Measurements from ENCODE around the gene HAUS7.

HAUS7 gene

DNA sequence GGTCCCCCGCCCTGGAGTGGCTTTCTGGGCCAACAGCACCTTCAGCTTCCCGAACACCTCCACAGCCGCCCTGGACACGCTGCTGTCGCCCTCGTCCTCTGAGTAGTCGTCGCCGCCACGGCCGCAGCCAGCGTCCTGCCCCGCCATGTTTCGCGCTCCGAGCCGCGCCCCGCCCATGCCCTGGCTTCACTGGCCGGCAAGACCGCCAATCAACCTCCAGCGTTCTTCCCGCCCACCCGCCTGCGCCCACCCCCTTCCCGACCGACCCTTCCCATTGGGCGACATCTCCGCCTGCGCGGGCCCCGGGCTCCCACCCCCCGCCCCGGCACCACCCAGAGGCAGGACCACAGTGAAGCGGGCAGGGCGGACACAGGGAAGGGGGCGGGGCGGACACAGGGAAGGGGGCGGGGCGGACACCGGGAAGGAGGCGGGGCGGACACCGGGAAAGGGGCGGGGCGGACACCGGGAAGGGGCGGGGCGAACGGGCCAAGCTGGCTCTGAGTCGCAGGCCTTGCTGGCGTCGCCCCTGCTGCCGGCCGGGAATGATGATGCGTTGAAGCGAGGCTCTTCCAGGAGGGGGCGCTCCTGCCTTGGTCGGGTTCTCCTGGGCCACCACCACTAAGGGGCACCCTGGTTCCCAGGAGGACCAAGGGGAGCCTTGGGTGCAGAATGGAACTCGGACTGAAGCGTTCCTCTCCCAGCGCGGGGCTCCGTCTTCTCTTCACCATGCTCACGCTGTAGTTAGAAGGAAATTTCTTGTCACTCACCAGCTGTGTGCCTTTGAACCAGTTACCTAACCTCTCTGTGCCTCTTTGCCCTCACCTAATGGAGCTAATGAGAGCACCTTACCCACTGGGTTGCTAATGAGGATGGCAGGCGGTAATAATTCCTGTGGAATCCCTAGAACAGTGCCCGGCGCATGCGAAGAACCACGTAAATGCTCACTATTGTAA is at the start of gene HAUS7:
TSS of gene HAUS7 (minus strand) at position 166 of the 953 bp plus-strand sequence. CDS start at position 147, 19 bp downstream.
- Histone ChIP-seq H3K4me1 (ENCODE audit: control insufficient read depth in 5 of 5, insufficient read depth in 5 of 5, low read length in 5 of 5) (peaks cover 2 to 36% (median 29%) of the 10 kb centered on the region in 5 donors), H3K9me3 (ENCODE audit: control insufficient read depth in 5 of 5, low read length in 5 of 5) (no peaks in the 10 kb centered on the region), H3K9ac (ENCODE audit: low read length in 5 of 5) (peak within 1 kb of the TSS in 4 of 5 donors; percentile 55 to 75 (median 68)), H3K4me3 (ENCODE audit: low read depth in 1 of 5, low read length in 5 of 5) (peak within 1 kb of the TSS; percentile 65 to 73 (median 70)), H3K27me3 (ENCODE audit: control insufficient read depth in 5 of 5, insufficient read depth in 4 of 5, low read length in 5 of 5) (peaks cover 3 to 13% (median 6%) of the 10 kb centered on the region in 5 donors), H3K36me3 (ENCODE audit: control insufficient read depth in 5 of 5, insufficient read depth in 5 of 5, low read length in 5 of 5) (peaks cover 0 to 12% (median 3%) of the 10 kb centered on the region in 5 donors), H3K27ac (ENCODE audit: low read depth, low read length) (no peak within 1 kb of the TSS)

DNA sequence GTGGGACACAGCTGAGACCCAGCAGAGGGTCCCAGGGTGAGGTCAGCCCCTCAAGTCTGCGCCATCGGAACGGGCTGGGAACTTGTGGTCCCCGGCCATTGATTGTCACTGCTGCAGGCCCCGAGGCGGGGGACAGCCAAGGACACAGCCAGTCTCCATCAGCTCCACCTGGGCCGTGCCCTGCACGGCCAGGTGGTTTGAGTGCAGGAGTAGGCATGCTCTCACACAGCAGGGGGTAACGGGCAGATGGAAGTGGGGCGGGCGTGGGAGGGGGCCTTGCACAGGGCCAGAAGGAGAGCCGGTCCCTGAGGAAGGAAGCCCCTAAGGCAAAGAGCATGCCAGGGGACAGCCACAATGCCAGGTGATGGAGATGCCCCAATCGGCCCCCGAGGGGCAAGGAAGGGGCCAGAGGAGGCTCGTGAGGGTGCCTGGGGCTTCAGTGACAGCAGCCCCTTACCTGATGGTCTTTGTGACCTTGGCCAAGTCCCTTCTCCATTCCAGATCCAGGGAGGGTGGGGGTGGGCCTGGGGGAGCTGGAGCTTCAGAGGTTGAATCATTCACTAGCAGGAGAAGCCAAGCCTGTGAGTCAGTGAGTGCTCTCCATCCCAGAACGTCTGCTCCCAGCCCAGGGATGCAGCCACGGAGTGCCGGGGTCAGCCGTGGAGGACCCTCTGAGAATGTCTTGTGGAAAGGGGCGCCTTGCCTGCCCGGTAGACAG is 49.4 kb upstream of the HAUS7 start:
- Histone ChIP-seq H3K27ac (ENCODE audit: low read depth, low read length) (no peak overlapping the region), H3K4me1 (ENCODE audit: control insufficient read depth in 5 of 5, insufficient read depth in 5 of 5, low read length in 5 of 5) (peaks cover 0 to 6% (median 0%) of the 10 kb centered on the region in 5 donors), H3K4me3 (ENCODE audit: low read depth in 1 of 5, low read length in 5 of 5) (no peak overlapping the region), H3K9me3 (ENCODE audit: control insufficient read depth in 5 of 5, low read length in 5 of 5) (no peaks in the 10 kb centered on the region), H3K36me3 (ENCODE audit: control insufficient read depth in 5 of 5, insufficient read depth in 5 of 5, low read length in 5 of 5) (no peaks in the 10 kb centered on the region), H3K9ac (ENCODE audit: low read length in 5 of 5) (no peak overlapping the region), H3K27me3 (ENCODE audit: control insufficient read depth in 5 of 5, insufficient read depth in 4 of 5, low read length in 5 of 5) (peaks cover 14 to 76% (median 67%) of the 10 kb centered on the region in 5 donors)

DNA sequence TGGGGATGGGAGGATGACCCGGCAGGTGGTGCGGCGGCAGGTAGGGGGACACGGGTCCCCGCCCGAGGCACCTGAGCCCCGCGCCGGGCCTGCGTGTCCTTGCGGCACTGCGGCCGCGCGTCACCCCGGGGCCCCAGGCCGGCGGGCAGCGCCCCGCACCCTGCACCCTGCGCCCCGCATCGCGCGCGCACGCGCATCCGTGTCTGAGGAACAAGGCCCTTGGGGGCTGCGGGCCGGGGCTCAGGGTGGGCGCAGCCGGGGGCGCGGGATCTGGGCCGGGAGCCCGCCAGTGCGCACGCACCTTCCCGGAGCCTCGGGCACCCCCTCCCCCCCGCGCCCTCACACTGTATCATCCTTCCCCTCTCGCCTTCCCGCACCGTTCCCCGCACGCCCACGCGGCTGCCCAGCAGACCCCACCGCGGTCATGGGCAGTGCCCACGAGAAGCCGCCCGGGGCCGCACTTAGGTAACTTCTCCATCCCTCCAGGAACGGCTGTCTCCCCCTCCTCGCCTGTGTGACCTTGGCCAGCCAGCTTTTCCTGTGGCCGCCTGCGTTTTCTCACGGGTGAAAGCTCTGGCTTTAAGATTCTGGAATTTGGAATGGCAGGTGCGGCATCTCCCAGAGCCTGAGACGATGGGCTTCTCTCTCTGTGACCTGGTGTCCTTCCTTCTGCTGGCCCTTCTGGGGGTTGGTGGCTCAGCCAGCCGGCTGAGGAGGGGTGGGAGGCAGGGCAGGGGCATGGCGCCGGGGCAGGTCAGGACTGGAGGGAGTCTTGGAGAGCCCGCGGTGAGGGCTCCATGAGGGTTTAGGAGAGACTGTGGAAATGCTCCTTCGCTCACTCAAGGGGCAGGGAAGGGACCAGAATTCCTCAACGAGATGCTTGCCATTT is 47.8 kb upstream of the HAUS7 start:
- H3K27me3 ChIP-seq (ENCODE audit: control insufficient read depth in 5 of 5, insufficient read depth in 4 of 5, low read length in 5 of 5), result peaks cover 14 to 79% (median 71%) of the 10 kb centered on the region in 5 donors

DNA sequence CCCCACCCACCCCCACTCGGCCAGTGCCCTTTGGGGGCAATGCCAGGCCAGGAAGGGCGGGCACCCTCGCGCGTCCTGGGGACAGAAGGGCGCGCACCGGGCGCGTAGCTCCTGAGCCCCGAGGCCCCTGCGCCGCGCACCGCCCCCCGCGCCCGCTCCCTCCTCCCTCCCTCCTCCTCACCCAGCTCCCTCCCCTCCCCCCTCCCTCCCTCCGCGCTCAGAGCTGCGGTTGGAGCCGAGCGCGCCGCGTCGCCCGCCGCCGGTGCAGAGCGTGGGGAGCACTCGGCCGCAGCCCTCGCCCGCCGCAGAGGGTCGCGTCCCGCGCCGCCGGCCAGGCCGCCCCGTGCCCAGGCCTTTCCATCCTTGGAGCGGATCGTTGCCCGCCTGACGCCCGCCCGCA is 47.0 kb upstream of the HAUS7 start, which contains the start of gene ATP2B3:
TSS of gene ATP2B3 (plus strand) at position 220 of the 400 bp plus-strand sequence. CDS start 18,606 bp downstream, outside the sequence.
- H3K4me3 ChIP-seq (ENCODE audit: low read depth in 1 of 5, low read length in 5 of 5), result no peak within 1 kb of the TSS
- H3K9ac ChIP-seq (ENCODE audit: low read length in 5 of 5), result no peak within 1 kb of the TSS
- no peaks in the 10 kb centered on the region for H3K9me3 ChIP-seq (ENCODE audit: control insufficient read depth in 5 of 5, low read length in 5 of 5)
- no peaks in the 10 kb centered on the region for H3K36me3 ChIP-seq (ENCODE audit: control insufficient read depth in 5 of 5, insufficient read depth in 5 of 5, low read length in 5 of 5)
- H3K27ac ChIP-seq (ENCODE audit: low read depth, low read length), result no peak within 1 kb of the TSS
- H3K4me1 ChIP-seq (ENCODE audit: control insufficient read depth in 5 of 5, insufficient read depth in 5 of 5, low read length in 5 of 5), result peaks cover 0 to 6% (median 0%) of the 10 kb centered on the region in 5 donors
- H3K27me3 ChIP-seq (ENCODE audit: control insufficient read depth in 5 of 5, insufficient read depth in 4 of 5, low read length in 5 of 5), result peaks cover 14 to 77% (median 68%) of the 10 kb centered on the region in 5 donors

More for the DNA sequence above, 47.8 kb upstream of the HAUS7 start:
- peaks cover 0 to 6% (median 0%) of the 10 kb centered on the region in 5 donors for H3K4me1 ChIP-seq (ENCODE audit: control insufficient read depth in 5 of 5, insufficient read depth in 5 of 5, low read length in 5 of 5)
- no peaks in the 10 kb centered on the region for H3K36me3 ChIP-seq (ENCODE audit: control insufficient read depth in 5 of 5, insufficient read depth in 5 of 5, low read length in 5 of 5)
- no peak overlapping the region for H3K4me3 ChIP-seq (ENCODE audit: low read depth in 1 of 5, low read length in 5 of 5)
- H3K9me3 ChIP-seq (ENCODE audit: control insufficient read depth in 5 of 5, low read length in 5 of 5), result no peaks in the 10 kb centered on the region
- no peak overlapping the region for H3K9ac ChIP-seq (ENCODE audit: low read length in 5 of 5)
- H3K27ac ChIP-seq (ENCODE audit: low read depth, low read length), result no peak overlapping the region

DNA sequence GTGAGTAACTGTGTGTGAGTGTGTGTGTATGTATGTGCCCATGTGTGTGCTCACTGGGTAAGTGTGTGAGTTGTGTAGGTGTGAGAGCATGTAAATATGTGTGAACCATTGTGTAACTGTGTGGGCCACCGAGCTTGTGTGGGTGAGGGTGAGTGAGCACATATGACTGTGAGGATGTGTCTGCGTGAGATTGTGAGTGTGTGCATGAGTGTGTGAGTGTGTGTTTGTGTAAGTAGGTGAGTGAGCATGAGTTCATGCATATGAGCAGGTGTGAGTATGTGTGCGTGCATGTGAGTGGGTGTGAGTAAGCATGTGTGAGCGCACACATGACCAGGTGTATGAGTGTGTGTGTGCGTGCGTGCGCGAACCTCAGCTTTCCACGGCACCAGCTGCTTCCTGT is 45.7 kb upstream of the HAUS7 start:
- peaks cover 14 to 74% (median 63%) of the 10 kb centered on the region in 5 donors for H3K27me3 ChIP-seq (ENCODE audit: control insufficient read depth in 5 of 5, insufficient read depth in 4 of 5, low read length in 5 of 5)
- H3K4me1 ChIP-seq (ENCODE audit: control insufficient read depth in 5 of 5, insufficient read depth in 5 of 5, low read length in 5 of 5), result peaks cover 0 to 3% (median 0%) of the 10 kb centered on the region in 5 donors
- H3K9me3 ChIP-seq (ENCODE audit: control insufficient read depth in 5 of 5, low read length in 5 of 5), result no peaks in the 10 kb centered on the region
- H3K4me3 ChIP-seq (ENCODE audit: low read depth in 1 of 5, low read length in 5 of 5), result no peak overlapping the region
- no peak overlapping the region for H3K9ac ChIP-seq (ENCODE audit: low read length in 5 of 5)
- no peaks in the 10 kb centered on the region for H3K36me3 ChIP-seq (ENCODE audit: control insufficient read depth in 5 of 5, insufficient read depth in 5 of 5, low read length in 5 of 5)
- H3K27ac ChIP-seq (ENCODE audit: low read depth, low read length), result no peak overlapping the region

DNA sequence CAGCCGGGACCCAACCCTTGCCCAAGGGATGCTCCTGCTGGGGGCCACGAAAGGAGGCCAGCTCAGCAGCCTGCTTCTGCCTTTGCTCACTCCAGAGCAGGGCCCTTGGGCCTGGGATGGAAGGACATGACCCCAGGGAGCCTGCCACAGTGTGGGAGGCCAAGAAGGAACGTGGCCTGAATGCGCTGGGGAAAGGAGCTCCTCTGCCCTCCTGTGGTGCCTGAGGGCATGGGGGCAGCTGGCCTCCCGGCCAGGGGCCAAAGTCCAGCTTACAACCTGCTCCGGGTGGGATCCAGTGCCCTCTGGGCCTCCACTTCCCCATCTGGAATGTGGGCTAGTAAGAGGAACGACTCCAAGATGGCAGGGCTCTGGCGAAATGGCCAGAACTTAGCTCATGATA is 45.1 kb upstream of the HAUS7 start:
- Histone ChIP-seq H3K9ac (ENCODE audit: low read length in 5 of 5) (no peak overlapping the region), H3K4me3 (ENCODE audit: low read depth in 1 of 5, low read length in 5 of 5) (no peak overlapping the region), H3K36me3 (ENCODE audit: control insufficient read depth in 5 of 5, insufficient read depth in 5 of 5, low read length in 5 of 5) (no peaks in the 10 kb centered on the region), H3K27ac (ENCODE audit: low read depth, low read length) (no peak overlapping the region), H3K9me3 (ENCODE audit: control insufficient read depth in 5 of 5, low read length in 5 of 5) (no peaks in the 10 kb centered on the region), H3K4me1 (ENCODE audit: control insufficient read depth in 5 of 5, insufficient read depth in 5 of 5, low read length in 5 of 5) (no peaks in the 10 kb centered on the region), H3K27me3 (ENCODE audit: control insufficient read depth in 5 of 5, insufficient read depth in 4 of 5, low read length in 5 of 5) (peaks cover 14 to 67% (median 62%) of the 10 kb centered on the region in 5 donors)

DNA sequence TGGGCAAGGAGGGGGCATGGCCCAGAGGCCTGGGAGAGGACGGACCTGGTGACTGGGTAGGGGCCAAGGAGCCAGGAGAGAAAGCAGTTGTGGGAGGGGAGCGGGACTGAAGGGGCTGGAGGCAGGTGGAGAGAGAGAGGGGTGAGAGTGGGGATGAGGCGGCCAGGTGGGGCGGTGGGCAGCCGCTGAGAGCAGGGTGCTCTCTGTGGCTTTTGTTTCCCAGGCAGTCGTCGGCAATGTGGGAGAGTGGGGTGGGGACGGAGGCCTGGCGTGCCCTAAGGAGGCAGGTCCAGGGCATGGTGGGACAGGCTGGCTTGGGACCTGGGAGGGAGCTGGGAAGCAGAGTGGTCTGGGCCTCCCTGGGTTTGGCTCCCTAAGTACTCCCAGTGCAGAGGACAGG is 43.9 kb upstream of the HAUS7 start:
- Histone ChIP-seq H3K4me1 (ENCODE audit: control insufficient read depth in 5 of 5, insufficient read depth in 5 of 5, low read length in 5 of 5) (no peaks in the 10 kb centered on the region), H3K36me3 (ENCODE audit: control insufficient read depth in 5 of 5, insufficient read depth in 5 of 5, low read length in 5 of 5) (no peaks in the 10 kb centered on the region), H3K27me3 (ENCODE audit: control insufficient read depth in 5 of 5, insufficient read depth in 4 of 5, low read length in 5 of 5) (peaks cover 20 to 68% (median 63%) of the 10 kb centered on the region in 5 donors), H3K4me3 (ENCODE audit: low read depth in 1 of 5, low read length in 5 of 5) (no peak overlapping the region), H3K9me3 (ENCODE audit: control insufficient read depth in 5 of 5, low read length in 5 of 5) (no peaks in the 10 kb centered on the region), H3K27ac (ENCODE audit: low read depth, low read length) (no peak overlapping the region), H3K9ac (ENCODE audit: low read length in 5 of 5) (no peak overlapping the region)

DNA sequence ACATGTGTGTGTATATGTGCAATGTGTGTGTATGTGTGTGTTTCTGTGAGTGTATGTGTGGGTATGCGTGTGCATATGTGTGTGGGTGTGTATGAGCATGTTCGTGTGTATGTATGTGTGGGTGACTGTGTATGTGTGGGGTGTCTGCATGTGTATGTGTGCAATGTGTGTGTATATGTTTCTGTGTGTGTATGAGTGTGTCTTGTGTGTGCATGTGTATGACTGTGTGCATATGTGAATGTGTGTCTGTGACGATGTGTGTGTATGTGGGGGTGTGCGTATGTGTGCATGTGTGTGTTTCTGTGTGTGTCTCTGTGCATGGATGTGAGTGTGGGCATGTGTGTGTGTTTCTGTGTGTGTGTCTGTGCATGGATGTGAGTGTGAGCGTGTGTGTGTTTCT is 42.9 kb upstream of the HAUS7 start:
- H3K9me3 ChIP-seq (ENCODE audit: control insufficient read depth in 5 of 5, low read length in 5 of 5), result no peaks in the 10 kb centered on the region
- no peak overlapping the region for H3K9ac ChIP-seq (ENCODE audit: low read length in 5 of 5)
- no peaks in the 10 kb centered on the region for H3K36me3 ChIP-seq (ENCODE audit: control insufficient read depth in 5 of 5, insufficient read depth in 5 of 5, low read length in 5 of 5)
- H3K4me1 ChIP-seq (ENCODE audit: control insufficient read depth in 5 of 5, insufficient read depth in 5 of 5, low read length in 5 of 5), result no peaks in the 10 kb centered on the region
- H3K4me3 ChIP-seq (ENCODE audit: low read depth in 1 of 5, low read length in 5 of 5), result no peak overlapping the region
- H3K27ac ChIP-seq (ENCODE audit: low read depth, low read length), result no peak overlapping the region
- peaks cover 20 to 64% (median 60%) of the 10 kb centered on the region in 5 donors for H3K27me3 ChIP-seq (ENCODE audit: control insufficient read depth in 5 of 5, insufficient read depth in 4 of 5, low read length in 5 of 5)

DNA sequence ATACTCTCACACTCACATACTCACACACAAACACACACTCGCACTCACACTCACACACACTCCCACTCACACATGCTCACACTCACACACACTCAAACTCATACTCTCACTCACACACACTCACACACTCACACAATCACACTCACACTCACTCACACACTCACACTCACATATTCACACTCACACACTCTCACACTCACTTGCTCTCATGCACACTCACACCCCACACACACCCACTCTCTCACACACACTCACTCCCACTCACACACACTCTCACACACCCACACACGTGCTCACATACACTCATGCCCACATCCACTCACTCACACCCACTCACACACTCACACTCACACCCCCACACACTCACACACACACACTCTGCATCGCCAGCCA is 42.1 kb upstream of the HAUS7 start:
- H3K9ac ChIP-seq (ENCODE audit: low read length in 5 of 5), result no peak overlapping the region
- no peaks in the 10 kb centered on the region for H3K9me3 ChIP-seq (ENCODE audit: control insufficient read depth in 5 of 5, low read length in 5 of 5)
- no peaks in the 10 kb centered on the region for H3K36me3 ChIP-seq (ENCODE audit: control insufficient read depth in 5 of 5, insufficient read depth in 5 of 5, low read length in 5 of 5)
- H3K27me3 ChIP-seq (ENCODE audit: control insufficient read depth in 5 of 5, insufficient read depth in 4 of 5, low read length in 5 of 5), result peaks cover 20 to 66% (median 61%) of the 10 kb centered on the region in 5 donors
- H3K4me3 ChIP-seq (ENCODE audit: low read depth in 1 of 5, low read length in 5 of 5), result no peak overlapping the region
- no peaks in the 10 kb centered on the region for H3K4me1 ChIP-seq (ENCODE audit: control insufficient read depth in 5 of 5, insufficient read depth in 5 of 5, low read length in 5 of 5)
- H3K27ac ChIP-seq (ENCODE audit: low read depth, low read length), result no peak overlapping the region
